AG04449 (cell line): ENCODE results near the gene ARHGAP45.

Experiments
- CTCF ChIA-PET: fragments of 350-600 bp; formaldehyde crosslinking; extraction: SDS; loops from one replicate; lab custom pipeline; 2021; ENCODE audit warnings: antibody characterized with exemption; lab: Yijun Ruan, JAX
- POLR2A ChIA-PET: fragments of 400-600, 350-600 bp; formaldehyde crosslinking; extraction: SDS; loops from one replicate; lab custom pipeline; 2020; ENCODE audit warnings: antibody characterized with exemption, inconsistent platforms; lab: Yijun Ruan, JAX
- DNase-seq: peaks from one replicate; pipeline ENCODE4 v3.0.0-alpha.2; 2010; ENCODE audit warnings: low read depth, low spot score
- H3K4me3 ChIP-seq: 2 replicates; pipeline ENCODE4 v1.5.1; 2011; ENCODE audit warnings: low read depth, mild to moderate bottlenecking, control low read depth, low read length
- CTCF ChIP-seq: IDR thresholded peaks from one replicate; pipeline ENCODE4 v1.5.1; 2011; ENCODE audit warnings: mild to moderate bottlenecking, moderate library complexity, low read length, control low read depth, inconsistent platforms; ENCODE audit not compliant: insufficient read depth; ENCODE audit errors: missing control alignments

The ARHGAP45 gene

GRCh38 chr19:1047696-1048147, 19.2 kb upstream of the ARHGAP45 start:
- ChIA-PET POLR2A (no interaction called here), CTCF (interaction anchor here (1.9 kb wide), 1 partner anchor 18 kb away, joined by 6 read pairs; no protein-coding TSS in a partner anchor)
- no peak for TF ChIP-seq CTCF
- DNase-seq = no peak
- no peak overlapping the region for H3K4me3 ChIP-seq

- ChIA-PET CTCF (interaction anchor here (1.9 kb wide), 1 partner anchor 16 kb away, joined by 6 read pairs; no protein-coding TSS in a partner anchor), POLR2A (no interaction called here)
- H3K4me3 ChIP-seq = no peak overlapping the region
- no peak for TF ChIP-seq CTCF
- no peak for DNase-seq
Observed at GRCh38 chr19:1049106-1049505, 17.9 kb upstream of the ARHGAP45 start.

- DNase-seq = no peak
- no peak for TF ChIP-seq CTCF
- ChIA-PET POLR2A (no interaction called here), CTCF (interaction anchor here (0.7 kb wide), 1 partner anchor 44 kb away, joined by 3 read pairs; no protein-coding TSS in a partner anchor)
- no peak overlapping the region for H3K4me3 ChIP-seq
Observed at GRCh38 chr19:1049800-1050199, 17.2 kb upstream of the ARHGAP45 start.

- ChIA-PET POLR2A (no interaction called here), CTCF (interaction anchor here (1.7 kb wide), 1 partner anchor 14 kb away, joined by 5 read pairs; no protein-coding TSS in a partner anchor)
- no peak overlapping the region for H3K4me3 ChIP-seq
- TF ChIP-seq CTCF = no peak
- no peak for DNase-seq
Observed at GRCh38 chr19:1050989-1051788, 15.8 kb upstream of the ARHGAP45 start.

GRCh38 chr19:1051791-1052190, 15.2 kb upstream of the ARHGAP45 start:
- no peak overlapping the region for H3K4me3 ChIP-seq
- POLR2A ChIA-PET = no interaction called here
- CTCF ChIA-PET = interaction anchor here (1.7 kb wide), 1 partner anchor 13 kb away, joined by 5 read pairs; no protein-coding TSS in a partner anchor
- no peak for DNase-seq
- TF ChIP-seq CTCF = no peak

- DNase-seq = no peak
- H3K4me3 ChIP-seq = no peak overlapping the region
- CTCF ChIA-PET = interaction anchor here (0.6 to 2.4 kb wide), 2 partner anchors 9 to 13 kb away, joined by 3 to 15 read pairs; partner anchors contain the start of gene ARHGAP45
- POLR2A ChIA-PET = no interaction called here
- no peak for TF ChIP-seq CTCF
Observed at GRCh38 chr19:1052349-1052975, 14.5 kb upstream of the ARHGAP45 start.
